Adrenal gland (tissue), 12 donors: ENCODE data around the gene UFC1. TPM values are rescaled to one million over a fixed set of nuclear protein-coding genes. Genes with fewer than 3 reads are reported as not detected.
A peak's percentile ranks its signal among the peaks of the same experiment; 100 is the strongest.

Experiments used
- DNase-seq, 7 donors: peaks; one replicate each; pipeline ENCODE4 v3.0.0-alpha.2; 2019 to 2020
- H3K27ac ChIP-seq, 5 donors: fragments of 200-600 bp; sonication (generic) in 4 of 5; 1 replicate in 3 of 5; 2 replicates in 2 of 5; pipeline versions ENCODE4 v1.5.1 to v1.8.0; 2016 to 2020; ENCODE audit warnings: mild to moderate bottlenecking in 1 of 5
- H3K27me3 ChIP-seq: fragments of 200-600 bp; 2 replicates; pipeline ENCODE4 v1.8.0; 2021
- H3K36me3 ChIP-seq, 2 donors: fragments of 200-600 bp; replicated peaks in 1 of 2; 1 replicate in 1 of 2; 2 replicates in 1 of 2; pipeline versions ENCODE4 v1.5.1 to v1.8.0; 2018 to 2022
- H3K4me1 ChIP-seq, 2 donors: fragments of 200-600 bp; replicated peaks in 1 of 2; 1 replicate in 1 of 2; 2 replicates in 1 of 2; pipeline versions ENCODE4 v1.5.1 to v1.8.0; 2018 to 2021
- H3K4me3 ChIP-seq, 4 donors: fragments of 200-600 bp; sonication (generic) in 3 of 4; one replicate each; pipeline ENCODE4 v1.5.1; 2016 to 2018
- H3K9me3 ChIP-seq, 3 donors: fragments of 200-600 bp; sonication (generic) in 1 of 3; replicated peaks in 1 of 3; 1 replicate in 2 of 3; 2 replicates in 1 of 3; pipeline versions ENCODE4 v1.5.1 to v1.8.0; 2016 to 2021
- CTCF ChIP-seq, 6 experiments: fragments of 450-650 bp in 4 of 6; fragments of 200-600 bp in 2 of 6; sonication (generic) in 1 of 6; IDR thresholded peaks; 1 replicate in 5 of 6; 2 replicates in 1 of 6; pipeline versions ENCODE4 v1.5.1 to v1.8.0; 2016 to 2021; ENCODE audit warnings: antibody characterized with exemption in 6 of 6, mild to moderate bottlenecking in 2 of 6, moderate library complexity in 1 of 6
- POLR2A ChIP-seq, 2 donors: fragments of 450-650 bp; IDR thresholded peaks; one replicate each; pipeline ENCODE4 v1.6.1; 2017; ENCODE audit warnings: antibody characterized with exemption in 2 of 2, mild to moderate bottlenecking in 2 of 2, moderate library complexity in 1 of 2
- WGBS, 4 donors: extraction: QIAGEN DNeasy Blood & Tissue Kit in 2 of 4; methylation state at CpG; one replicate each; pipeline versions ENCODE4 v1.1.5 to v1.1.7; 2013 to 2017; 5-methylcytosine and 5-hydroxymethylcytosine counted together
- intact Hi-C, 2 donors: fragments of 100-400 bp; cut with DNase I; formaldehyde crosslinking; loops; one replicate each; pipeline versions ENCODE4 v1.14.1 to v1.15.0; 2022 to 2023
- polyA plus RNA-seq, 3 donors: library from polyadenylated mRNA; stranded (reverse); fragments of 200-250 nt in 2 of 3; fragments of 350-450 nt in 1 of 3; fragmentation: Illumina TruSeq in 1 of 3; extraction: RNeasy Lipid Tissue Mini Kit (QIAGEN cat#74804) in 1 of 3; gene quantifications; one replicate each; pipeline ENCODE4 v1.2.3, GENCODE V29; 2013 to 2014
- total RNA-seq, 9 donors: library from RNA; depleted of rRNA in 4 of 9; stranded (reverse); fragments of >200 nt in 4 of 9; fragments of 120-200 nt in 1 of 9; fragmentation: NEBNext Ultra II Directional in 1 of 9; extraction: Animal tissue kit (Norgen Biotek cat#: 25700) in 1 of 9; gene quantifications; one replicate each; pipeline versions ENCODE4 v1.1.0 to v1.2.4, GENCODE V29; 2013 to 2023
- donor health status: healthy with polysubstance abuse.
- donor health status: Bipolar disorder and iron deficiency.
- donor health status: DM: yes; HTN: yes; CAD: no.
- donor health status: DM: no; HTN: no; CAD: no.
- donor health status: DM: no; HTN: no; CAD: no.
- donor health status: DM: yes; HTN: yes; CAD: no.

UFC1 gene
- total and polyA plus RNA-seq, 12 donors: 59.0 to 166 (median 110) TPM

DNA sequence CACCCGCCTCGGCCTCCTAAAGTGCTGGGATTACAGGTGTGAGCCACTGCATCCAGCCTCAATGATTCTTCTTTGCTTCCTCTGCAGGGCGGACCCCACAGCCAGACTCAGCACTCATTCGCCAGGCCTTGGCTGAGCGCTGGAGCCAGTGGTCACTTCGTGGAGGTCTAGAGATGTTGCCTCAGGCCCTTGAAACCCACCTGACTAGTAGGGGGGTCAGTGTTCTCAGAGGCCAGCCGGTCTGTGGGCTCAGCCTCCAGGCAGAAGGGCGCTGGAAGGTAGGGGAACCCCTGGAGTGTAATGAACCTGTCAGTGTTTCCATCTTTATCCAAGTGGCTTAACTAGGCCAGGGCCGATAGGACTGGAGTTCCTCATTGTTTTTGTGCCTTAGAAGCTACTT is 15.1 kb downstream of the UFC1 start:
- H3K4me3 ChIP-seq: no peak overlapping the region
- H3K36me3 ChIP-seq: peaks cover 0 to 58% of the 10 kb centered on the region in 2 donors
- no peak for DNase-seq
- no peaks in the 10 kb centered on the region for H3K27me3 ChIP-seq
- H3K9me3 ChIP-seq: no peaks in the 10 kb centered on the region
- H3K4me1 ChIP-seq: peaks cover 21 to 32% of the 10 kb centered on the region in 2 donors
- 86 to 95% (median 93%) methylated on average over 4 to 9 of the region's 9 CpGs for WGBS, 4 donors
- intact Hi-C loops: no loop called here
- TF ChIP-seq CTCF (IDR thresholded peaks at IDR 0.05) (no peak), POLR2A (IDR thresholded peaks at IDR 0.05) (no peak)
- no peak overlapping the region for H3K27ac ChIP-seq

DNA sequence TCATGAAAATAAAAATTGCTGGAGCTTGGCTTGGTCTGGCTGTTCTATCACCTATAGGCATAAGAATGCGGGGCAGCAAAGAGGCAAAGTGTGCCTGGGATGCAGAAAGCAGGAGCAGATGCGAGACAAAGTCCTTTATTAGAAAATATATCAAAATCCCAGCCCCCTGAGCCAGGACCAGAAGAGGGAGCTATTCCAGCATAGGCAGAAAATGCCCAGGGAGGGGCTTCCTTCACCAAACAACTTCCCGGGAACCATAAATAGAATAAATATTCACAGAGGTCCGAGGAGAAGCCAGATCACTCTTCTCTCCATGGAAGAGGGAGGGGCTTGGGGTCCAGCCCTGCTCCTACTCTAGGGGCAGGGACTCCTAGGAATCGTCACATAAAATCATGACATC is 17.4 kb downstream of the UFC1 start:
- Histone ChIP-seq H3K4me1 (peaks cover 15 to 31% of the 10 kb centered on the region in 2 donors), H3K9me3 (no peaks in the 10 kb centered on the region), H3K27me3 (no peaks in the 10 kb centered on the region), H3K4me3 (no peak overlapping the region), H3K27ac (no peak overlapping the region), H3K36me3 (peaks cover 0 to 73% of the 10 kb centered on the region in 2 donors)
- DNase-seq: no peak
- intact Hi-C loops: no loop called here
- WGBS, 4 donors: 57 to 69% (median 65%) methylated on average over 5 of the region's 5 CpGs
- TF ChIP-seq POLR2A (IDR thresholded peaks at IDR 0.05) (no peak), CTCF (IDR thresholded peaks at IDR 0.05) (no peak)

DNA sequence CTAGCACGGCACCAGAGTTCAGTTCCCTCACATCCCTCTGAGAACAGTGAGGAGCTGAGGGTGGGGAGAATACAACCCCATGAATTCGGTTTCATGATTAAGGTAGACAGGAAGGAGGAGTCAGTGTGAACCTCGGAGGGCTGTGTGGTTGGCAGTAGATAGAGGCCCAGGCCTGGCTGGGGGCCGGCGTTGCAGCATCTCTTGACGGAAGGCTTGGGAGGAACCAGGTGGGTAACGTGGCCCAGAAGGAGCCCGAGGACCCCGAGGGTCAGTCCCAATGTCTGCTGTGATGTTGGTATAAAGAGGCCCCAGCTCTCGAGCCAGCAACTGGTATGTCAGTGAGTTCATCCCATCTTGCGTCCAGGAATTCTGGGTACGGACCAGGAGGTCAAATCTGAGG is 17.9 kb downstream of the UFC1 start:
- Histone ChIP-seq H3K36me3 (peaks cover 0 to 73% of the 10 kb centered on the region in 2 donors), H3K27me3 (no peaks in the 10 kb centered on the region), H3K27ac (peak overlapping the region in 2 of 5 donors; percentile 3 to 23), H3K9me3 (no peaks in the 10 kb centered on the region), H3K4me1 (peaks cover 19 to 36% of the 10 kb centered on the region in 2 donors), H3K4me3 (no peak overlapping the region)
- no peak for TF ChIP-seq CTCF (IDR thresholded peaks at IDR 0.05)
- TF ChIP-seq POLR2A (IDR thresholded peaks at IDR 0.05): no peak
- WGBS, 4 donors: 81 to 83% (median 82%) methylated on average over 12 of the region's 12 CpGs
- DNase-seq: no peak
- intact Hi-C loops: no loop called here

DNA sequence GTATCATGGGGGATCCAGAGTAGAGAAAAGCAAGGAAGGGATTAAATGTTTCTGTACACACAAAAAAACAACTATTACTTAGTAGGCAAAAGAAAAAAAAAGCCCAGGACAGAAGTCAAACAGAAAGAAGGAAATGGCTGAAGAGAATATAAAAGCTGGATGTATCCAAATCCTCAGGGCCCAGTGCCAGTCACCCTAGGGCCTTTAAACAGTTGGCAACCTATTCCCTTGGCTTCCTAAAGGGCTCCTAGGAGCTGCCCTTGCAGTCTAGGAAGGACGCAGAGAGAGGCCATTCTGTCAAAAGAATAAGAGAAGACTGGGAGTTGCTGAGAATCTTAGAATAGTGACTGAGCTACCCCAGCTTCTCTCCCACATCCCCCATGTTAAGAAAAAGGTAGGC is 18.6 kb downstream of the UFC1 start:
- no peak for DNase-seq
- no peaks in the 10 kb centered on the region for H3K9me3 ChIP-seq
- no peak overlapping the region for H3K4me3 ChIP-seq
- intact Hi-C loops: no loop called here
- 53 to 68% (median 60%) methylated on average over 1 of the region's 1 CpG for WGBS, 4 donors
- peaks cover 0 to 73% of the 10 kb centered on the region in 2 donors for H3K36me3 ChIP-seq
- H3K27me3 ChIP-seq: no peaks in the 10 kb centered on the region
- TF ChIP-seq POLR2A (IDR thresholded peaks at IDR 0.05) (no peak), CTCF (IDR thresholded peaks at IDR 0.05) (no peak)
- peak overlapping the region in 2 of 5 donors; percentile 23 to 48 for H3K27ac ChIP-seq
- H3K4me1 ChIP-seq: peaks cover 16 to 30% of the 10 kb centered on the region in 2 donors
